GM19351 (cell line): ENCODE measurements around the gene NTRK1.

Experiments used
- ATAC-seq: cut with Tn5 transposase; IDR thresholded peaks from one replicate; pipeline ENCODE4 v1.9.1; 2021; ENCODE audit warnings: mild to moderate bottlenecking, moderate library complexity; ENCODE audit not compliant: unreplicated experiment

Gene NTRK1

DNA sequence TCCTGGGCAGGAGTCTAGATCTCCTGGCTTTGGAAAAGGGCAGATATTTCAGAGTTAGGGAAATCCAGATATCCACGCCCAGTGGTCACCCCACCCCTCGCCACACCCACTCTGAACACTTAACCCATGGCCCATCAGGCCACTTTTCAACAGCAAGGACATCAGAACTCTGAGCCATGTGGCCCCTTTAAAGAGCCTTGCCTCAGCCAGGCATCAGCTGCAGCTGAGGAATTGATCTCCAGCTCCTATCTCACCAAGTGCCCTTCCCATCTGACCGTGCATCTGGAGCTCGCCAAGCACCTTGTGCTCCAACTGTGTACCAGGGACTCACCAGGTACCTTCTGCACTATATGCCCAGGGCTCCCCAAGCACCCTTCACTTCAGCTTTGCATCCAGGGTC lies 23.8 kb upstream of the NTRK1 start:
- ATAC-seq, result no peak

DNA sequence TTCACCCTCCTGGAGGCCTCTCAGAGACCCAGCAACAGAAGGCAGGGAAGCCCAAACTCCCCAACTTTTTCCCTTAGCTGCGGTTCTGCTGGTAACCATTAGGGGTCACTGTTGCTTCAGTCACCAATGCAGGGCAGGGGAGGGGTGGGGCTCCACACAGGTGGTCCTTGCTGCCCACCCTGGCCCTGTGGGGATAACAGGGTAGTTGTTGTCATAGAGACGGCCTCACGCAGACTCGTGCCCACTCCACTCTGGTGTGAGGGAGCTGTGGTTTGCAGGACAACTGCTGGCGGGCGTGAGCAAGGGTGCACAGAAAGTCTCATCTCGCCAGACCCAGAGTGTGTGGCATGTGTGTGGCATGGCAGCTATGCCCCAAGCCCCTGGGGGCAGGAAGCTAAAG lies 21.7 kb upstream of the NTRK1 start:
- no peak for ATAC-seq

DNA sequence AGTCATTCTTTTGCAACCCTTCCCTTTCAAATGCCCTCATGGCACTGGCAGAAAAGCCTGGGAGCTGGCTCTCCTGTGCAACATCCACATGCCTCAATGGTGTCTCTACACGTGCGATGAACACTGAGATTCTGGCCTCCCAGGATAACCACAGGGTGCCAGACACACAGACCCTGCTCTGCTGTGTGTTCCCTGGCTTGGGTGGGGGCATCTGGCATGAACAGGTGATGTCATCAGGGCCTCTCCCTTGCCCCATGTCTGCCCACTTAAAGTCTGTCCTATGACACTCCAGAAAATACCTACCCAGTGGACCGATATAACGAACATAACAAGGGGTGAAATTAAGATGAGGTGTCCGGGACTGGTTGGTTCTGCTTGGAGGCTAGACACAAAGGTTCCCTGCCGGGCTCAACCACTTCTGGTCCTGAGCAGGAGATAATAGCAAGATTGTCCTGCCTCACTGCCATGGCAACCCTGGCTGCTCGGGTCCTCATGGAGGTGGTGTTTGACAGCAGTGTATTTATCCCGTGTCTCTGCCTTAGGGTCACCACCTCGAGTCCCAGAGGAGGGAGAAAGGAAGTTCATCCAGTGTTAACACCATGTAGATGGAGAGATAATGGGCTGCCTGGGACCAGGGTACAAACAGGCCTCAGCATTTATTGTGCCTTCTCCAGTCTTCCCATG lies 21.1 kb upstream of the NTRK1 start:
- ATAC-seq, result no peak

DNA sequence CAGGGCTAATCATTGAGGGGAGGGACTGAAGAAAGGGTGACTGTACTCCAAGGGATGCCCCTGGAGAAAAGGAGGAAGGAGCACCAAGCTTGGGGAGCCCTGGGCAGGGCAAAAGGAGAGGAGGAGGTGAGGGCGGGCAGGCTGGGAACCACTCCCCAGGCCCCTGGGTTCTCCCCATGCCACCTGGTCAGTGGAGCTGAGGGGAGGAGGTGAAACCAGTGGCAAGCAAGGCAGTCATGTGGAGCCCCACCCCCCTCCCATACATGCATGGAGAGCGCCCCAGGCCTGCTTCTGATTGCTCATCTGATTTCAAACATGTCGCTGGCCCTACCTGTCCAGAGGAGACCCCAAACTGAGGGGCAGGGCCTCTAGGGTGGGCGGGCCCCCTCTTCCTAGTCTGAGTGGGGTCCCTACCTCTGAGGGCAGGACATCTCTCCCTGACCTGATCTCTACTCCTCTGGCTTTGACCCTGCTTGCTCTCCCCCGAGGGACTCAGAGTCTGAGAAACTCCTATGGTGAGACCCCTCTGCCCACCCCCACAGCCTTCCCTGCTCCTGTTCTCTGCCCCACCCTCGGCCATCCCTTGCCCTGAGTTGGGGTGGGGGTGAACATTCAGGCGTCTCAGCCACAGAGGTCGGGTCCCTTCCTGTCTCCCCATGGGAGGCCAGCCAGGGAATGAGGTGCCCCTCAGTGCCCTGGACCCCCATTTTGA lies 20.3 kb upstream of the NTRK1 start:
- no peak for ATAC-seq

DNA sequence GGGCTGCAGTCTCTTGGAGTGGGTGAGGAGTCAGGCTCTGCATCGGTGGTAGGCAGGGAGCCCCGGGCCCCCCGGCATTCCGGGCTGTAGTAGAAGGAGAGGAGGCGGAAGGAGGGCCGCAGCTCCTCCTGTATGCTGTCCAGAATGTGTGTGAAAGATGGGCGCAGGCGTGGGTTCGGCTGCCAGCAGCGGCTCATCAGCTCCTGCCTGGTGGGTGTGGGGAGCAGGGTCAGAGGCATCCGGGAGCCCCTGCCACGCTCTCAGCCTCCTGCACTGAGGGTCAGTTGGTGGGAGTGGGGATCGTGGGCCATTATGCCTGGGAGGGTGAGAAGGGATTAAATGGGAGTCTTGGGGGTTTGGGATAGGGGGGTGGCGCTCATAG lies 19.8 kb upstream of the NTRK1 start:
- ATAC-seq, result no peak

DNA sequence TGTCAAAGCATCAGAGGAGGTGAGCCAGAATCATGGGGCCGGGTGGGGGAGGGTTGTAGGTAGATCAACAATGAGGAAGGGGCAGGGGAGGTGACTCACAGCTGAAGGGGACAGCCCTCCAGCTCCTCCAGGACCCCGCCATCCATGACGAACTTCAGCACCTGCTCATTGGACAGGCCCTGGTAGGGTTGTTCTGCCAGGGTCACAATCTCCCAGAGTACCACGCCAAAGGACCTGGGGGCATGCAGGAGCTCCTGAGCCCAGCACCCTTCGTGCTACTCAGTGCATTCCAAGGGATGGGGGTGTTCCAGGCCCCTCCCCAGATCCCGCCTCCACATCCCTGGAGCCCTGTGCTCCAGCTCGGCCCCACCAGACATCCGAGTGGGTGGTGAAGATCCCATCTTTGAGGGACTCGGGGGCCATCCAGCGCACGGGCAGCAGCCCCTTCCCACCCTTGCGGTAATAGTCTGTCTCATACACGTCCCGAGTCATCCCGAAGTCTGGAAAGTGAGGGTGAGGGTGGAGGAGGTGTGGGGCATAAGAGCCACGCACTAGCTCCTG lies 19.3 kb upstream of the NTRK1 start:
- ATAC-seq, result no peak

DNA sequence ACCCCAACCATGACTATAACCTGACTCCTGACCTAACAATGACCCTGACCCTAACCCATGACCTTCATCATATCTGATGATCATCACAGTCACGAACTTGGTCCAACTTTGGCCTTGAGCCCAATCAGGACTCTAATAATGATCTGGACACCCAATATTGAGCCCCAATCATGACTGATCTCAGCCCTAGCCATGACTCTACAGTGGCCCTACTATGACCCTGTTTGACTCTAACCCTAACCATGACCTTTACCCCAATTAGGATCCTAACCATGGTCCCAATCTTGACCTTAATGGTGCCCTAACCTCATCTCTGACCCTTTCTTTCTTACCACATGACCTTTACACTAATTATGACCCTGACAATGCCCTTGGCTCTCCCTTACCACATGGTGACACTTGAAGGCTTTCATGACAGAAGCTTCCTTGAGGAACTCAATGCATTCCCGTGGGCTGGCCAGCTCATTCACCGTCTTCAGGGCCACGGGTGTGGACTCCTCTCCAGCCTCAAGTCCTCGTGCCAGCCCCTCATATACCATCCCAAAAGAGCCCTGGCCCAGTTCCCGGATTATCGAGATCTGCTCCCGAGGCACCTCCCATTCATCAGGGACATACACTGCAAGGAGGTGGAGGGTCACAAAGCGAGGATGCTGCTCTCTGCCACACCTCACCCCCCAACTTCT lies 17.9 kb upstream of the NTRK1 start:
- ATAC-seq, result no peak

DNA sequence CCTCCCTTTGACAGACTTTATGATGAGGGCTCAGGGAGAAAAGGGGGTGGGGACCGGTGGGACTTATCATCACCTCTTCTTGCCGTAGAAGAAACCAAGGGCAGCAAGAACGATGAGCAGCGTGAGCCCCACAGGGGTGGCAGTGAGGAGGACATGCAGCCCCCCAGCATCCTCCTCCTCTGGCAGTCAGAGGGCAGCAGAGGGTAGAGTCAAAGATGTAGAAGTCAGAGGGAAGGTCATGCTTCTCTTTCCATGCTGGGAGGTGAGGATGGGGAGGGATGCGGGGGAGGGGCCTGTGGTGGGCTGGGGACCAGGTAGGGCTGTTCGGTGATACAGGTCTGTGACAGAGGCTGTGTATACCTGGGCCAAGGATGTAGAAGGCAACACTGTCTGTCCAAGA lies 16.6 kb upstream of the NTRK1 start:
- no peak for ATAC-seq

DNA sequence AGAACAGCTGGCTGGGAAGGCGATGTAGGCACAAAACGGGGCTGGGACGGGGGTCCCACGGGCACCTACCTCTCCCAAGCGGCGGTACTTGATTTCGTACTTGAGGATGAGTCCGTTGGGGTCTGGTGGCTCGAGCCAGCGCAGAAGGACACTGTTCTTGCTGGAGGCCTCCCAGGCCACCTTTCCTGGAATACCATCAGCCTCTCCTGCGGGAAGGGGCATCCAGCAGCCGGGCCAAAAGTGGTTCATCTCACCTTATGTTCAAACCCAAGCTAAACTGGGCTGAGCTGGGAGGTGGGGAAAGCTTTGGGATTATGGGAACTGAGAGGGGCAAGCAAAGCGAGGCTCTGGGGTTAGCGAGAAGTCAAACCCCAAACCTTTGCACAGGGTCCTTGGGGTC lies 16.0 kb upstream of the NTRK1 start:
- ATAC-seq, result no peak

DNA sequence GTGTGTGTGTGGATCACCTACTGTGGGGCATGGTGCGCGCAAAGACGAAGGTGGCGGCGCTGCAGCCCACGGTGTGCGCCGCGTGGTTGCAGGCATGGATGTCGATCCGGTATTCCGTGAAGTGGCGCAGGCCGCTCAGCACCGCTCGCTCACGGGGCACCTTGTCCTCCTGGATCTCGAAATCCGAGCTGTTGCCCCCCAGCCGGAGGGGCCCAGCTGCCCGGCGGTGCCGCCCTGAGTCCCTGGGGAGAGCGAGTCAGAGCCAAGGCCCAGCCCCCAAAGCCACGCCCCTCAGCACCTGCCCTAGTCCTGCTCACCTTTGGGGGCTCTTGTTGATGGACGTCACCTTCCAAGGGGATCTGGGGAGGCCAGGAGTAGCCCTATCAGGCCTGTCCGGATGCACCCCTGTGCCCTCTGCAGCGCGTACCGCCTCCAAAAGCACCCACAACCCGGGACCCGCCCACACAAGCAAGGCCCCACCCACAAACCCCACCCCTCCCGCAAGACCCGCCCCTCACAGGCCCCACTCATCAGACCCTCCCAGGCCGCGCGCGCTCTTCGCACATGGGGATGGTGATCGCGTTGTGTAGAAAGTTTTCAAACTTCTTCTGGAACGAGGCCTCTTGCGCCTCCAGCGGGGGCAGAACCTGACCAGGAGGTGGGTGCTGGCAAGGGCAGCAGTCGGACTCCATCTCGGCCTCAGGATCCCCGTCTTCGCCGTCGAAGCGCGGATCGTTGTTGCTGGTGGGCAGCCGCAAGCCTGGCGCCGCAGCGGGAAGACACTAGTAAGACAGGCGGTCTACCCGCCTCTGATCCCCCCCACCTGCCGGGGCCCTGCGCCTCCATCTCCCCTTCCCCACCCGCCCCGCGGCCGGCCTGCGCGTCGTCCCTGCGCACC lies 15.4 kb upstream of the NTRK1 start:
- no peak for ATAC-seq

DNA sequence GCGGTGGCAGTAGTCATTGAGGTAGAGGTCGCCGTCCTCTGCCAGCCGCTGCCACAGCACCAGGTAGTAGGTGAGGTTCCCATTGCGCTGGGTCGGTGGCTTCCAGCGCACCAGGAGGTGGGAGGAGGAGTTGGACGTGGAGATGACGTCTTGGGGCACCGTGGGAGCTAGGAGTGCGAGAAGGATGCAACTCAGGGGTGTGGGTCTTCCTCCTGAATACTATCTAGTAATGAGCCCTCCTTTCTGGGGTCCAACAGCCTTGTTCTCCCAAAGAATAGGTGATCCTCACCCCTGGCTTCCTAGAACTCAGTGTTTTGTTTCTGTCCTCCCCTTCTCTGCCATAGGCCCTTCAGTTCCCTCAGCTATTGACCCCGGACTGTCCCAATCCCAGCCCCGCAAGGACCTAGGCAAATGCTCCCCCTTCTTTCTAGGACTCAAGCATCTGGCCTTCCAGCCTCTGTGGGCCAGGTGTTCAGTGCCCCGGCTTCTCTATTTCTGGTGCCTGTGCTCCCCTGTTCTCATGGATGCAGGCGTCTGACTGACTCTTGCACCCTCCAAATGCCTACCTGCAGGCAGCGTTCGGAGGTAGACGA lies 14.6 kb upstream of the NTRK1 start:
- no peak for ATAC-seq

DNA sequence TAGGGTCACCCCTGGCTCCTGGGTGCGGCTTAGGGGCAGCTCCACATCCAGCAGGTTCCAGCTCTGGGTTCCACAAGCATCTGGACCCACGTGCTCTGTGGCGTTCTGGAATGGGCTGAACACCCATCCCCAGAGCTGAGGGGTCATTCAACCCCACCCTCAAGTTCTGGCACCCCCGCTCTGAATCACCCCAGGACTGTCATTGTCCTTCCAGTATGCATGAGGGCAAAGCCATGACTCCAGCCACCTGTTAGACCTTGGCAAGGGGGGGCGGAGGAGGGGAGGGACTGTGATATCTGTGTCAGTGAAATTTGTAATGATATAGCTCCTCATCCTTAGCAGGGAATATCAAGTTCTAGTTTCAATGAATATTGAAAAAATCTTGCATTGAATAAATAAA lies 14.0 kb upstream of the NTRK1 start:
- ATAC-seq, result no peak

DNA sequence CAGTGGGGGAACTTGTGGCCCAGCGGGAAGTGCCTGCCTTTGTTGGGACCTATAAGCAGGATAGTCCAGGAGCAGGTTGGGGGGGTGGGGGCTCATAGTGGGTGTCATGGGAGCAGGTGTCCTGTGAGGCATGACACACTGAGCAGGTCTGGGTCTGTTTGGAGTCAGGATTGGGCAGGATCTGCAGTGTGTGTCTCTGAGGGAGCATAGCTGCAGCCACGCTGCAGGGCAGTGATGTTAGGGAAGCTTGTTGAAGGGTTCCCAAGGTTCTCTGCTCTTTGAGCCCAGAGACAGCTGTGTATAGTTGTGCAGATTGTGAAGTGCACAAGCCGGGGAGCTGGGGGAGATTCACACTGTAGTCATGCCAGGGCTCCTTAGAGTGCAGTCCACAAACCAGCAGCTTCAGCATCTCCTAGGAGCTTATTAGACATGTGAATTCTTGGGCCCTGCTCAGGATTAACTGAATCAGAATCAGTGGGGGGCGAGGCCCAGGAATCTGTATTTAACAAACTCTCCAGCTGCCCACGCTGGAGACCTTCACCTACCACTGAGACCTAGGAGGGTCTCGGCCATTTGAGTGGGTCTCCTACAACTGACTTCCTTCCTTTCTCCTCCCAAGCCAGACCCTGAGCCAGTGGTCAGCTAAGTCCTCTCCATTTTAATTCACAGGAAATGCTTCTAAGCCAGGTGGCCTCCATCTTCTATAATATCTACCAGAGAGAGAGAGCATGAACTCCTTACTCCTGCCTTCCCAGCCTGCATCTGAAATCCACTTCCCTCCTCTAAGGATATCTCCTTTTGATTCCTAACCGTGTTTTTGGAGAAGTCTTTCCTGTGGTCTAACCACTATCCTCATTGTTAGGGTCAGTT lies 12.8 kb upstream of the NTRK1 start:
- ATAC-seq, result no peak

DNA sequence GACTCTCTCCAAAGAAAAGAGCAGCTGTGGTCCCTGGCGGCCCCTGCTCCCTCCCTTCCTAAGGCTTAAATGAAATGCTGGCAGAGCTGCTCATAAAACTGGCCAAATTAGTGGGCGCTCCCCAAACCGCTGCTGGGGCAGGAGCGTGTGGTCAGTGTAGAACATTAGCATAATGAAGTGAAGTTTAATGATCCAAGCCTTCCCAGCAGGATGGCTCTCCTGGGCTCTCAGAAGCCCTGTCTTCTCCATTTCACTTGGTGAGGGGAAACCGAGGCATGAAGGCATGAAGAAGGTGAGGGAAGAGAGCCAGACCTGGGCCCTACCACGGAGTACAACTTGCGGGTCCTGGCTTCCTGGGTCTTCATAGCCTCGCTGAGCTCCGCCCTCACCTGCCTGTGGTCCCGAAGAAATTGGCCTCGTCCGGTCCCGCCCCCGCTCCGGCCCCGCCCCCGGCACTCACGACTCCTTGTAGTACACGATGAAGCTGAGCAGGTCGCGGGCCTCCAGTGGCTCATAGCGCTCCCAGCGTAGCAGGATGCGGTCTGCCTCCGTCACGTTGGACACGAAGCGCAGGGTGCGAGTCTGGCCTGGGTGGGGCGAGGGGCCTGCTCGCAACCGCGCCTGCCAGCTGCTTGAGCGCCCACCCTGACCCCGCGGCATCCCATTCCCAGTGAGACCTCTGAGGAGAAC lies 12.1 kb upstream of the NTRK1 start:
- ATAC-seq, result no peak

DNA sequence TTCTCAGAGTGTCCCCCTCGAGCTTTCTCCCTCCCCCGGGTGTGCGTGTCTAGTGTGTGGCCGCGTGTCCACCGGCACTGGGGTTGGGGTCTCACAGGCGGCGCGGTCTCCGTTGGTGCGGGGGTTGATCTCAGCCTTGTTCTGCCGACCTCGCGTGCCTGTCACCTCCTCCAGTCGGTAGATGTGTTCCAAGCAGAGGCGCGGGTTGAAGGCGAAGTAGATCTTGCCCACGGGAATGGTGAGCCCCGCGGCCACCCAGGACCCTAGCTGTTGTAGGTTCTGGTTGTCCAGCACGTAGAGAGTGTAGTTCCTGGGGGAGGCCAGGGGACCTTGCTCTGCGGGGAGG lies 11.5 kb upstream of the NTRK1 start:
- no peak for ATAC-seq

DNA sequence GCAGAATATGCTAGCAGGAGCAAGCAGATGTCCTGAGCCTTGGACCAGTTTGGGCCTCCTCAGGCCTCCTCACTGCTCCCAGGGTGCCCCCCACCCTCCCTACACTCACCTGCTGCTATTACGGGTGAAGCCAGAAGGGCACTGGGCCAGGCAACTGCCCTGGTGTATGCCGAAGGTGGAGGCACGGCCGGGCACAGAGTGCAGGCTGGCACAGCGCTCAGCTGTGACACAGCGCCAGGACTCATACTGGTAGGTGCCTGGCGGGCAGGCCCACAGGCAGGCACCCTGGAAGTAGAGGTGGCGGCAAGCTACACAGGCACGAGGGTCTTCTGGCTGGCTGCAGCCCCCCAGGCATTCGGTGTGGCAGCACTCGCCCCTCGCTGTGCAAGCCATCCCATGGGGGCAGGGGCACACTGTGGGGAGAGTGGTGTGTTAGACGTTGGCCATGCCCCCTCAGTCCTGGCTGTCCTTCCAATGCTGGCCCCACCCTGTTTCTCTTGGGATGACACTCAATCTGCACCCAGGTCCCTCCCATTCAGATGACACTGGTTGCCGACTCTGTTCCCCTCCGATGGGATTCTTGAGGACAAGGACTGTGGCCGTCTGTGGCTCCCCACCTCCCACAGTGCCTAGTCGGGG lies 8.8 kb upstream of the NTRK1 start:
- no peak for ATAC-seq

DNA sequence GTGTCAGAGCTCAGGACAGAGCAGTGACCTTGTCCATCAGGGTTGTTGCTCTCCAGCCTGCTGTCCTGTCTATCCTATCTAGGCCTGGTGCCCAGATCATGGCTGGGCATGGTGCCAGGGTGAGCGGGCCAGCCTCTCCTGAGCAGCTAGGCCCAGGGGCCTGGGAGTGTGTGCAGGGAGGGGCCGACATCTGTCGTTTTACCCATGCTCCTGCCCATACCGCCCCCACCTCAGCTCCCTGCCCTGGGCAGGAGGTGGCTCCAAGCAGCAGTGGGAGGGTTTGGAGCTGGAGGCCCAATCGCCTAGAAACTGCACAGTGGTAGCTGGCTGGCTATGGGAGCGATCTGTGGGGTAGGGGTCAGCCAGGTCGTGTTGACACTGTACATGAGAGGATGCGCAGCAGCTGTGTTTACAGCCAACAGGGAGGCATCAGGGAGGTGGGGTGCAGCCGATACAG lies 8.2 kb upstream of the NTRK1 start:
- ATAC-seq, result no peak

DNA sequence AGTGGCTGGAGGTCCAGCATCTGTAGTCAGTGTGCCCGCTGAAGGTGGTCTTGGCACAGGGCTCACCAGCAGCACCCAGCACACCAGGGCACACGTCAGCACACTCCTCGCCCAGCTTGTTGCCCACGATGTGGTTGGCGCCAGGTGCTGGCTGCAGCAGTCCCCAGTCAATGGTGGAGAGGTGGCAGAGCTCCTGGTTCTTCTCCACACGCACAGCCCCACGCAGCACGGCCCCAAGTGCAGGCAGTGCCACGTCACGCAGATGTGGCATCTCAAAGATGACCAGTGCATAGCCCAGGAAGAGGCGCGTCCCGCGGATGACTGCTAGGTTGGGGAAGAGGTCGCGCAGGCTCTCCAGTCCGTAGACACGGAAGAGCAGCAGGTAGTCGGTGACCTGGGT lies 6.9 kb upstream of the NTRK1 start:
- ATAC-seq, result no peak

DNA sequence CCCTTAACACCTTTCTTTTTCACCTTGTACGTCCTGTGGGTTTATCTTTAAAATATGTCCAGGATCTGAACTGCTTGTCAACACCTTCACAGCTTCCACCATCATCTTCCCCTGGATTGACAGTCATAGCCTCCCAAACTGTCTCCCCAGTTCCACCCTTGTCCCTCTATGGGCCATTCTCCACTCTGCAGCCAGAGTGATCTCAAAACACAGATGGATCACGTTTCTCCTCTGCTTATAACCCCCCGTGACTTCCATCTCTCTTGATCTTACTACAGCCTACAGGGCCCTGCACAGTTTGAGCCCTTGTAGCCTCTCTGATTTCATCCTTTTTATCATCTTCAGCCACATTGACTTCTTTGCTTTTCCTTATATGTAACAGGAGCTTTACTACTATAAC lies 6.0 kb upstream of the NTRK1 start:
- ATAC-seq, result no peak
